ENCODE measurements around the gene OR2V2.

- TF ChIP-seq, protein P1, sequence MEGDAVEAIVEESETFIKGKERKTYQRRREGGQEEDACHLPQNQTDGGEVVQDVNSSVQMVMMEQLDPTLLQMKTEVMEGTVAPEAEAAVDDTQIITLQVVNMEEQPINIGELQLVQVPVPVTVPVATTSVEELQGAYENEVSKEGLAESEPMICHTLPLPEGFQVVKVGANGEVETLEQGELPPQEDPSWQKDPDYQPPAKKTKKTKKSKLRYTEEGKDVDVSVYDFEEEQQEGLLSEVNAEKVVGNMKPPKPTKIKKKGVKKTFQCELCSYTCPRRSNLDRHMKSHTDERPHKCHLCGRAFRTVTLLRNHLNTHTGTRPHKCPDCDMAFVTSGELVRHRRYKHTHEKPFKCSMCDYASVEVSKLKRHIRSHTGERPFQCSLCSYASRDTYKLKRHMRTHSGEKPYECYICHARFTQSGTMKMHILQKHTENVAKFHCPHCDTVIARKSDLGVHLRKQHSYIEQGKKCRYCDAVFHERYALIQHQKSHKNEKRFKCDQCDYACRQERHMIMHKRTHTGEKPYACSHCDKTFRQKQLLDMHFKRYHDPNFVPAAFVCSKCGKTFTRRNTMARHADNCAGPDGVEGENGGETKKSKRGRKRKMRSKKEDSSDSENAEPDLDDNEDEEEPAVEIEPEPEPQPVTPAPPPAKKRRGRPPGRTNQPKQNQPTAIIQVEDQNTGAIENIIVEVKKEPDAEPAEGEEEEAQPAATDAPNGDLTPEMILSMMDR (IDR thresholded peaks at IDR 0.05) = no peak
- TF ChIP-seq POLR2A (IDR thresholded peaks at IDR 0.05) = no peak
These were observed 50.8 kb downstream of the OR2V2 start for GRCh38 chr5:181198106-181198685.
